Body of pancreas (tissue), 4 donors: ENCODE measurements around the gene RPS5. TPM values are rescaled to one million over a fixed set of nuclear protein-coding genes. Genes with fewer than 3 reads are reported as not detected.

Experiments
- ATAC-seq: fragments of 150-250 bp; one replicate; pipeline ENCODE4 v1.9.1; 2016
- DNase-seq, 4 donors: peaks; one replicate each; pipeline ENCODE4 v3.0.0-alpha.2; 2019
- H3K27ac ChIP-seq, 4 donors: fragments of 200-600 bp; sonication (generic); 1 replicate in 3 of 4; 2 replicates in 1 of 4; pipeline versions ENCODE4 v1.5.1 to v1.6.1; 2016 to 2019; ENCODE audit warnings: mild to moderate bottlenecking in 1 of 4, mixed read lengths in 1 of 4, moderate library complexity in 1 of 4
- H3K27me3 ChIP-seq, 2 donors: fragments of 200-600 bp; sonication (generic); one replicate each; pipeline ENCODE4 v1.6.0; 2016; ENCODE audit warnings: mild to moderate bottlenecking in 1 of 2
- H3K36me3 ChIP-seq, 2 donors: fragments of 200-600 bp; sonication (generic); replicated peaks in 1 of 2; 2 replicates each; pipeline ENCODE4 v1.5.1; 2016; ENCODE audit warnings: low read depth in 2 of 2; ENCODE audit not compliant: insufficient read depth in 1 of 2
- H3K4me1 ChIP-seq: fragments of 200-600 bp; sonication (generic); one replicate; pipeline ENCODE4 v1.6.0; 2016
- H3K4me3 ChIP-seq, 2 donors: fragments of 200-600 bp; sonication (generic); 1 replicate in 1 of 2; 2 replicates in 1 of 2; pipeline ENCODE4 v1.5.1; 2016 to 2019
- H3K9me3 ChIP-seq, 3 donors: fragments of 200-600 bp; sonication (generic); 1 replicate in 2 of 3; 2 replicates in 1 of 3; pipeline ENCODE4 v1.5.1; 2016
- CTCF ChIP-seq, 7 experiments: fragments of 450-650 bp in 4 of 7; fragments of 200-600 bp in 3 of 7; sonication (generic) in 3 of 7; IDR thresholded peaks; one replicate each; pipeline ENCODE4 v1.5.1; 2016 to 2019; ENCODE audit warnings: antibody characterized with exemption in 7 of 7
- POLR2A ChIP-seq, 3 donors: fragments of 450-650 bp; IDR thresholded peaks; one replicate each; pipeline ENCODE4 v1.6.1; 2016; ENCODE audit warnings: antibody characterized with exemption in 3 of 3, mild to moderate bottlenecking in 2 of 3
- WGBS, 2 donors: methylation state at CpG; one replicate each; pipeline ENCODE4 v1.1.5; 2017; 5-methylcytosine and 5-hydroxymethylcytosine counted together
- intact Hi-C: fragments of 100-400 bp; cut with DNase I; formaldehyde crosslinking; loops from one replicate; pipeline ENCODE4 v1.15.1; 2023
- total RNA-seq, 2 donors: library from RNA; depleted of rRNA; stranded (reverse); fragments of >200 nt; gene quantifications; one replicate each; pipeline ENCODE4 v1.1.0, GENCODE V29; 2016

The RPS5 gene
- total RNA-seq, 2 donors from 2014 or later, result 577 to 1,133 TPM

GRCh38 chr19:58407658-58408151 is 20.6 kb downstream of the RPS5 start:
- TF ChIP-seq POLR2A (IDR thresholded peaks at IDR 0.05), result no peak
- no peak for TF ChIP-seq CTCF (IDR thresholded peaks at IDR 0.05)
- ATAC-seq, result peak; percentile 15
- Histone ChIP-seq H3K4me1 (peaks cover 24% of the 10 kb centered on the region), H3K4me3 (peak overlapping the region; percentile 76 to 96), H3K27ac (peak overlapping the region; percentile 65 to 84 (median 80)), H3K36me3 (no peaks in the 10 kb centered on the region), H3K27me3 (no peaks in the 10 kb centered on the region), H3K9me3 (no peaks in the 10 kb centered on the region)
- 6 to 12% methylated on average over 12 to 22 of the region's 22 CpGs for WGBS, 2 donors
- no peak for DNase-seq
- intact Hi-C loops, result no loop called here

- Histone ChIP-seq H3K4me1 (peaks cover 24% of the 10 kb centered on the region), H3K9me3 (no peaks in the 10 kb centered on the region), H3K4me3 (peak within 1 kb of the TSS; percentile 76 to 96), H3K27ac (peak within 1 kb of the TSS; percentile 65 to 84 (median 80)), H3K27me3 (no peaks in the 10 kb centered on the region), H3K36me3 (no peaks in the 10 kb centered on the region)
- 1% methylated on average over 85 of the region's 100 CpGs; no CpG with 5 or more reads in 1 of the 2 donors for WGBS, 2 donors
- TF ChIP-seq POLR2A (IDR thresholded peaks at IDR 0.05), result peak; percentile 56 to 90 (median 84)
- peak in 2 of 7 experiments; percentile 10 to 24 for TF ChIP-seq CTCF (IDR thresholded peaks at IDR 0.05)
- DNase-seq (peak; percentile 92 to 96 (median 94)), ATAC-seq (peak; percentile 98)
- intact Hi-C loops, result no loop called here
Measured at GRCh38 chr19:58408152-58409009, 21.3 kb downstream of the RPS5 start, which contains the start of gene ZNF584. ZNF584 (plus strand) TSS chr19:58408649; CDS start chr19:58409148, 499 bp downstream.

GRCh38 chr19:58409010-58409790 is 22.1 kb downstream of the RPS5 start:
- TF ChIP-seq POLR2A (IDR thresholded peaks at IDR 0.05) (no peak), CTCF (IDR thresholded peaks at IDR 0.05) (no peak)
- no peaks in the 10 kb centered on the region for H3K9me3 ChIP-seq
- no peak for ATAC-seq
- H3K36me3 ChIP-seq, result no peaks in the 10 kb centered on the region
- H3K4me3 ChIP-seq, result peak overlapping the region; percentile 76 to 96
- peak in 1 of 4 donors; percentile 18 for DNase-seq
- peaks cover 24% of the 10 kb centered on the region for H3K4me1 ChIP-seq
- peak overlapping the region; percentile 65 to 84 (median 80) for H3K27ac ChIP-seq
- intact Hi-C loops, result no loop called here
- WGBS, 2 donors, result 3 to 18% methylated on average over 1 to 32 of the region's 34 CpGs
- no peaks in the 10 kb centered on the region for H3K27me3 ChIP-seq

- Histone ChIP-seq H3K36me3 (peaks cover 9 to 14% of the 10 kb centered on the region in 2 donors), H3K4me3 (no peak overlapping the region), H3K27ac (no peak overlapping the region), H3K27me3 (no peaks in the 10 kb centered on the region), H3K4me1 (no peaks in the 10 kb centered on the region), H3K9me3 (peaks cover 0 to 3% (median 0%) of the 10 kb centered on the region in 3 donors)
- 93 to 97% methylated on average over 5 of the region's 5 CpGs for WGBS, 2 donors
- no peak for DNase-seq
- intact Hi-C loops, result no loop called here
- ATAC-seq, result no peak
- TF ChIP-seq CTCF (IDR thresholded peaks at IDR 0.05), result no peak
- no peak for TF ChIP-seq POLR2A (IDR thresholded peaks at IDR 0.05)
Measured at GRCh38 chr19:58416604-58417003, 29.5 kb downstream of the RPS5 start.
